ENCODE results near the gene ALOXE3.

DNA sequence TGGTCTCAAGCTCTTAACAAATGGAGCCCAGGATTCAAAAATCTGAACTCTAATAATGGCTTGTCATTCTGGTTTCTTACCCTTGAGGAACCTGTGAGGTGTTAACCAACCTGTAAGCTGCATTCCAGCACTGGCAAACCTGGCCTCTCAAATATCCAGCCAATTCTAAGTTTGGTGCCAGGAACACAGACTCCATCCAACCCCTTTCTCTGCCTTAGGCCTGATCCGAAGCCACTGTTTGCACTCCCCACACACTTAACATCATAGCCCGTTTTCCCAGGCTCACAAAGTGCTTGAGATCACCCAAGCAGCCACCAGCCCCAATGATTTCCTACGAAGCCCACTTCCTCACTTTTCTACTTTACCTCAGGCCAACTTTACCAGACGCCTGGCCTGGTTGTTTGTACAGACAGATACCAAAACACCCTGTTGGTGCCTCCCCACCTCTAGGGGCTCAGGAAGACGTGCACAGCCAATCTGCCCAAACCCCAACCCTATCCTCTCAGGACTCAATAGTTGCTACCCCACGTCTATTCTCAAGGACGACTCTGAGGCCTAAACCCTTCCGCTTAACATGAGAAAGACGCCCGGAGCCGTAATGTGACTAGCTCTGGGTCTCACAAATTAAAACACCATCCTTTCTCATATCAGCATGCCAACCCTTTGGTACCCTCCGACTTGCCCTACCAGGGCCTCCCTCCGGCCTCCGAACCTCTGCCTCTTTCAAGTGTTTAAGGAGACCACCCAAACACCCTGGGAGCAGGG is 37.1 kb upstream of the ALOXE3 start:
- TF ChIP-seq, protein P1, sequence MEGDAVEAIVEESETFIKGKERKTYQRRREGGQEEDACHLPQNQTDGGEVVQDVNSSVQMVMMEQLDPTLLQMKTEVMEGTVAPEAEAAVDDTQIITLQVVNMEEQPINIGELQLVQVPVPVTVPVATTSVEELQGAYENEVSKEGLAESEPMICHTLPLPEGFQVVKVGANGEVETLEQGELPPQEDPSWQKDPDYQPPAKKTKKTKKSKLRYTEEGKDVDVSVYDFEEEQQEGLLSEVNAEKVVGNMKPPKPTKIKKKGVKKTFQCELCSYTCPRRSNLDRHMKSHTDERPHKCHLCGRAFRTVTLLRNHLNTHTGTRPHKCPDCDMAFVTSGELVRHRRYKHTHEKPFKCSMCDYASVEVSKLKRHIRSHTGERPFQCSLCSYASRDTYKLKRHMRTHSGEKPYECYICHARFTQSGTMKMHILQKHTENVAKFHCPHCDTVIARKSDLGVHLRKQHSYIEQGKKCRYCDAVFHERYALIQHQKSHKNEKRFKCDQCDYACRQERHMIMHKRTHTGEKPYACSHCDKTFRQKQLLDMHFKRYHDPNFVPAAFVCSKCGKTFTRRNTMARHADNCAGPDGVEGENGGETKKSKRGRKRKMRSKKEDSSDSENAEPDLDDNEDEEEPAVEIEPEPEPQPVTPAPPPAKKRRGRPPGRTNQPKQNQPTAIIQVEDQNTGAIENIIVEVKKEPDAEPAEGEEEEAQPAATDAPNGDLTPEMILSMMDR (IDR thresholded peaks at IDR 0.05): peak in 1 of 6 experiments; percentile 18
- no peak for TF ChIP-seq POLR2A (IDR thresholded peaks at IDR 0.05)
